GM21717 (cell line): ENCODE results near the gene GEMIN5.
"Not testable (repeated sequence)": the region's sequence is repeated elsewhere in the genome, so short reads cannot be mapped to it uniquely, and the experiment has no call there.

ENCODE experiments used
- ATAC-seq: cut with Tn5 transposase; IDR thresholded peaks from one replicate; pipeline ENCODE4 v1.9.1; 2021; ENCODE audit warnings: mild to moderate bottlenecking, moderate library complexity; ENCODE audit not compliant: unreplicated experiment

Gene GEMIN5, protein sequence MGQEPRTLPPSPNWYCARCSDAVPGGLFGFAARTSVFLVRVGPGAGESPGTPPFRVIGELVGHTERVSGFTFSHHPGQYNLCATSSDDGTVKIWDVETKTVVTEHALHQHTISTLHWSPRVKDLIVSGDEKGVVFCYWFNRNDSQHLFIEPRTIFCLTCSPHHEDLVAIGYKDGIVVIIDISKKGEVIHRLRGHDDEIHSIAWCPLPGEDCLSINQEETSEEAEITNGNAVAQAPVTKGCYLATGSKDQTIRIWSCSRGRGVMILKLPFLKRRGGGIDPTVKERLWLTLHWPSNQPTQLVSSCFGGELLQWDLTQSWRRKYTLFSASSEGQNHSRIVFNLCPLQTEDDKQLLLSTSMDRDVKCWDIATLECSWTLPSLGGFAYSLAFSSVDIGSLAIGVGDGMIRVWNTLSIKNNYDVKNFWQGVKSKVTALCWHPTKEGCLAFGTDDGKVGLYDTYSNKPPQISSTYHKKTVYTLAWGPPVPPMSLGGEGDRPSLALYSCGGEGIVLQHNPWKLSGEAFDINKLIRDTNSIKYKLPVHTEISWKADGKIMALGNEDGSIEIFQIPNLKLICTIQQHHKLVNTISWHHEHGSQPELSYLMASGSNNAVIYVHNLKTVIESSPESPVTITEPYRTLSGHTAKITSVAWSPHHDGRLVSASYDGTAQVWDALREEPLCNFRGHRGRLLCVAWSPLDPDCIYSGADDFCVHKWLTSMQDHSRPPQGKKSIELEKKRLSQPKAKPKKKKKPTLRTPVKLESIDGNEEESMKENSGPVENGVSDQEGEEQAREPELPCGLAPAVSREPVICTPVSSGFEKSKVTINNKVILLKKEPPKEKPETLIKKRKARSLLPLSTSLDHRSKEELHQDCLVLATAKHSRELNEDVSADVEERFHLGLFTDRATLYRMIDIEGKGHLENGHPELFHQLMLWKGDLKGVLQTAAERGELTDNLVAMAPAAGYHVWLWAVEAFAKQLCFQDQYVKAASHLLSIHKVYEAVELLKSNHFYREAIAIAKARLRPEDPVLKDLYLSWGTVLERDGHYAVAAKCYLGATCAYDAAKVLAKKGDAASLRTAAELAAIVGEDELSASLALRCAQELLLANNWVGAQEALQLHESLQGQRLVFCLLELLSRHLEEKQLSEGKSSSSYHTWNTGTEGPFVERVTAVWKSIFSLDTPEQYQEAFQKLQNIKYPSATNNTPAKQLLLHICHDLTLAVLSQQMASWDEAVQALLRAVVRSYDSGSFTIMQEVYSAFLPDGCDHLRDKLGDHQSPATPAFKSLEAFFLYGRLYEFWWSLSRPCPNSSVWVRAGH (N-terminal part only)

DNA sequence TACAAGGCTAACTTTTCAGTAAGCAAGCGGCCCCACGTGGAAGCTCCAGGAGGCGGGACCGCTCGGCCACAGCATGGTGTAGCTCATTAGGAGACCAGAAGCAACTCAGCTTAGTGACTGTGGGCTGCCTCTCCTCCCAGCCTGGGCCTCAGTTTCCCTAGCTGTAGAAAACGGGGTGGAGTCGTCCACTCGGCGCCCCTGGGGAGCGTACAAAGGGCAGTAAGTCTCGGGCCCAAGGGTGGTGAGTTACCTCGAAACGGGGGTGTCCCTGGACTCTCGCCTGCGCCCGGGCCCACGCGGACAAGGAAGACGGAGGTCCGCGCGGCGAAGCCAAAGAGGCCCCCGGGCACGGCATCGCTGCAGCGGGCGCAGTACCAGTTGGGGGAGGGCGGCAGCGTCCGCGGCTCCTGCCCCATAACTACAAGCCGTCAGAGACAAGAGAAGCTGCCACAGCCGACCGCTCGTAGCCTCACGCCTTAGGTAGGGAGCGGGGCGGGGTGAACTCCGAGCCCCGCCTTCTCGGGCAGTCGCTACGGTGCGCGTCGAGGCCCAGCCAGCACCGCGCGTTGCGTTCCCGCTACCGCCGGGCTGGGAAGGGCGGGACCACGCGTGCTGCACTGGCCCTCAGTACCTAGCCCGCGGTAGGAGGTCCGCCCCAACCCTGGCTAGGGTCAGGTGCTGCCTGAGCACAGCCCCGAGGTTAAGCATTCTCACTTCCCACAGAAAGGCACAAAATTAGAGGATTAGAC, at the start of gene GEMIN5:
TSS of gene GEMIN5 (minus strand) at position 494 of the 749 bp plus-strand sequence. CDS start at position 416, 78 bp downstream.
- ATAC-seq, result peak; percentile 85

- ATAC-seq, result no peak
These were observed 48.1 kb upstream of the GEMIN5 start for GRCh38 chr5:154986151-154986550.

DNA sequence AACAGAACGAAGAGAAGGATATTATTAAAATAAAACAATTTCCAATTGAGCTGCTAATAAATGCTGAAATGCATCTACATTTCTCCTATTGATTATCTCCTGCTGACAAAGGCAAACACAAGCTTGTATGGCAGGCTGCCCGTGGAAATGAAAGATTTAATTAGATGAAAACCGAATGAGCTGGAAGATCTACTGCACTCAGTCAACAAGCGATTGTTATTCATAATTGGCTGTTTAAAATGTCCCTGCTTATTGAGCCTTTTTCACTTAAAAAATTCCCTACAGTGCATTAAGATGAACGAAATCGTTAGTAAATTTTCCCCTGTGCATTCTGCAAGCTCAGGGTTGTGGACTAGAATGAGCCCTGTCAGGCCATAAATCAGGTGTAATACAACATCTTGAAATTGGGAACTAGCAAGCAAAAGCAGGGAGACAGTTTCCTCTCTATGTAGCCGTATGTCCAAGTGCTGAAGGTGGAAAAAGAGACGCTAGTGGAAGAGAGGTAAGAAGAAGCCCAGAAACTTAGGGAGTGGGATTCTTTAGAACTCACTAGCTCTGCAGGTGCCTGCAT, 47.0 kb upstream of the GEMIN5 start:
- ATAC-seq, result no peak

- not testable (repeated sequence) for ATAC-seq
These were observed 40.3 kb upstream of the GEMIN5 start for GRCh38 chr5:154978294-154978693.

DNA sequence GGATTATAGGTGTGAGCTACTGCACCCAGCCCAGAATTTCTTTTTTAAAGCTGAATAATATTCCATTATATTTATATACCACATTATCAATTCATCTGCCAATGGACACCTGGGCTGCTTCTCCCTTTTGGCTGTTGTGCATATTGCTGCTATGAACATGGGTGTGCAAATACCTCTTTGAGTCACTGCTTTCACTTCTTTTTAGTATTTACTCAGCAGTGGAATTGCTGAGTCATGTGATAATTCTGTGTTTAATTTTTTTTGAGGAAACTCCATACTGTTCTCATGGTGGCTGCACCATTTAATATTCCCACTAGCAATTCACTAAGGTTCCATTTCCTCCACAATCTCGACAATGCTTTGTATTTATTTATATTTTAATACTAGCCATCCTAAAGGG, 39.4 kb upstream of the GEMIN5 start:
- peak; percentile 54 for ATAC-seq

- not testable (repeated sequence) for ATAC-seq
These were observed 38.1 kb upstream of the GEMIN5 start for GRCh38 chr5:154976082-154976481.

DNA sequence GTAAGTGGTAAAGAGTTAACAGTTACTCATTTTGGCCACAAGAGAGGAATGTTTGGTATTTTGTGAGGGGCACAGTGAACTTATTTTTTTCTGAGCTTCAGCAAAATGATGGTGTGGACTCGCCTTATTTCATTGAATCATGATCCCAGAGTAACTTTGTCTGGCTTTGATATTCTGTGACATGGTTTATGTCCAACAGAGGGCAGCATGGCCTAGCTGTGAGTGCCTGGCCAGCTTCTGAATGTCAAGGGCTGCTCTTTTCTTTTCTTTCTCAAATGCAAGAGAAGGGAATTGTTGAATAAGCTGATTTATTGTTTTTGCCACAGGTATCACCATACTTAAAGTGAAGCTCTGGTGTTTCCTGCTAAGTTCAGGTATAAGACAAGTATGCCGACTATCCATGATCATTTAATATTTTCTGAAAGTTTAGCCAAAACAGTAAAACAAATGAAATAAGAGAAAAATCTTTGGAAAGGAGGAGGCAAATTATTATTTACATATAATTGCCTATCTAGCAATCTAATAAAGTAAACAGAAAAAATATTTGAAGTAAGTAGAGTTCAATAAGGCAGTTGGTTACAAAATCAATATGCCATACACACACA, 34.6 kb upstream of the GEMIN5 start:
- no peak for ATAC-seq

DNA sequence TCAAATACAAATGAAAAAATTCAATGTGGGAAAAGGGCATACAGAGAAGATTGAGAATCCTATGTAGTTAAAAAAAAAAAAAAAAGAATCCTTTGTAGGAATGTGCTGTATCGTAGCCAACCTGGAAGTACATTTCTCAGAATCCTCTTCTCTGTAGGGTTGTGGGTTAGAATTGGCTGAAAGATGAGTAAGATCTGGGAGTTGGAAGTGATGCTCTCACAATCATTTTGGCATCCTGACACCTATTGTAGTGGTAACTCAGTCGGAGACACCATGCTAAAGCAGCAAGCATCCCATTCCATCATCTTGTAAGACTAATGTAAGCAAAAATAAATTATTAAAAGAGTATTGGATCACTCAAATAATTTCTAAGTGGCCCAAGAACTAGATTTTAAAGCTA, 33.5 kb upstream of the GEMIN5 start:
- ATAC-seq, result no peak

DNA sequence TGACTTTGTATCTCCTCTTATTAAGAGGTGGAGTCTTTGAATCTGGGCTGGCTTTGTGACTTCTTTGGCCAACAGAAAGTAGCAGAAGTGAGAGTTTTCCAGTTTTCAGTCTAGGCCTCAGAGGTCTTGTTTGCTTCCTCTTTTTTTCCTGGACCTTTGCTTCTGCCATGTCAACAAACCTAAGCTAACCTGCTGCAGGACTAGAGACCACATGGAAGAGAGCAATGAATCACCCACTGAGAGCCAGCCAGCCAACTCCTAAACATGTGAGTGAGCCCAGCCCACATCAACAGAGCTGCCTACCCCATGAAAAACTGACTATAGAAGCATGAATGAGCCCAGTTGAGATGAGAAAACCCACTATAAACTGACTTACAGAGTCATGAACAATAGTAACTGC, 32.7 kb upstream of the GEMIN5 start:
- ATAC-seq, result no peak

GRCh38 chr5:154968953-154969352, 30.9 kb upstream of the GEMIN5 start:
- ATAC-seq, result no peak

- no peak for ATAC-seq
These were observed 29.5 kb upstream of the GEMIN5 start for GRCh38 chr5:154967421-154968024.

GRCh38 chr5:154966874-154967273, 28.9 kb upstream of the GEMIN5 start:
- ATAC-seq, result no peak

DNA sequence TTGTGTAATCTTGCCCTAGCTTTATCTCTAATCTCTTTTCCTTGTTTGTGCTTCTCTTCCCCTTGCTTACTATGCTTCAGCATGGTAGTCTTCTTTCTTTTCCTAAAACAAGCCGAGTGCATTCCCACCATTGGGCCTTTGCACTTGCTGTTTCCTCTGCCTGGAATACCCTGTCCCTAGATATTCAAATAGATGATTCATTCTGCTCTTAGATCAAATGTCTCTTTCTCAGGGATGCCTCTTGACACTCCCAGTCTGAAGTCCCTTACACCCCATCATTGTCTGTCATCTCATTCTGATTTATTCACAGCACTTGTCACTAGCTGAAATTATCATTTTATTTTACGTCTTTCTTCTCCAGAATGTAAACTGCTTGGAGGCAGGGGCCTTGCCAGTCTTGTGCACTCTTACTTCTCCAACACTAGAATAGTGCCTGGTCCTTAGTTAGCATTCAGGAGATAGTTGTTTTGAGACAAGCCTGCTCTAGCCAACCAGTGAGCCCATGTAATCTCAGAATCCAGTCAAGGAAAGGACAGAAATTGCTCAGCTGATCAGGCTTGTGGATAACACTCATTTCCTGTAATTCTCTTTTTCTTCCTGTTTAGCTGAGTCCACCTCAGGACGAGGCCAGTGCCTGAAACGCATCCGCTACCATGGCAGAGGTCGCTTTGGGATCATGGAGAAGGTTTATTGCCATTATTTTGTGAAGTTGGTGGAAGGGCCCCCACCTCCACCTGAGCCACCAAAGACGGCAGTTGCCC, 28.2 kb upstream of the GEMIN5 start:
- ATAC-seq, result no peak

- ATAC-seq, result peak; percentile 91
These were observed 24.5 kb upstream of the GEMIN5 start for GRCh38 chr5:154962494-154962893.

GRCh38 chr5:154956712-154957111, 18.7 kb upstream of the GEMIN5 start:
- ATAC-seq, result no peak

DNA sequence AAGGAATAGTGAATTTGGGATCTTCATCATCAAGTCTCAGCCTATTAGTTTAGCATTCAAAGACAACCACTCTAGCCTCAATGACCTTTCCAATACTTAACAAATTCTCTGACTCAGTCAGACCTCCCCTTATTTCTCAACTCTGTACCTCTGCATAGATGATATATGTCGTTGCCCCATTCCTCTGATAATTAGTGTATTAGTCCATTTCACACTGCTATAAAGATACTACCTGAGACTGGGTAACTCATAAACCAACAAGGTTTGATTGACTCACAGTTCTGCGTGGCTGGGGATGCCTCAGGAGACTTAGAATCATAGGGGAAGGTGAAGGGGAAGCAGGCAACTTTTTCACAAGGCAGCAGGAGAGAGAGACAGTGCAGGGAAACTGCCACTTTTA, 11.8 kb upstream of the GEMIN5 start:
- ATAC-seq, result no peak

DNA sequence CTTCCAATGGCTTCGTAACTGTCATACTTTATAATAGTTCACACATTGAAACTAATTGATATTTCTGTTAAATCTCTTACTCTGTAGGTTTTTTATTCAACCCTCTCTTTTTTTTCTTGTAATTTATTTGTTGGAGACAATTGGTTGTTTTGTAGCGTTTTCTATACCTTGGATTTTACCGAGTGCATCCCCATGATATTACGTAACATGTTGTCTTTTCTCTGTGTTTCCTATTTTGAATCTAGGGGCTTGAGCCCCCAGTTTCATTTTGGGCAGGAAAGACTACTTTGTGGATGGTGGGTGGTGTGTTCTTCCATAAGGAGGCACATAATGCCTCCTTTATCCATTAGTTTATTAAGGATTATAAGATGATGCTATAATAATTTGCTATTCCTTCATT, 10.3 kb upstream of the GEMIN5 start:
- ATAC-seq, result no peak

- no peak for ATAC-seq
These were observed 9.8 kb upstream of the GEMIN5 start for GRCh38 chr5:154947778-154948177.
